Immature natural killer cell (primary cell): ENCODE results near the gene SEMA3A. TPM values are rescaled to one million over a fixed set of nuclear protein-coding genes. Genes with fewer than 3 reads are reported as not detected.

Experiments
- DNase-seq, 3 donors: peaks; one replicate each; pipeline ENCODE4 v3.0.0; 2022; ENCODE audit warnings: mixed read lengths in 1 of 3
- H3K27ac Mint-ChIP-seq, 6 donors: one replicate each; pipeline ENCODE4 v1.8.0; 2020; ENCODE audit warnings: mixed read lengths in 6 of 6, mild to moderate bottlenecking in 5 of 6, inconsistent platforms in 4 of 6, moderate library complexity in 3 of 6
- H3K27me3 Mint-ChIP-seq, 3 donors: one replicate each; pipeline ENCODE4 v1.8.0; 2020 to 2021; ENCODE audit warnings: low read depth in 3 of 3, mild to moderate bottlenecking in 3 of 3, mixed read lengths in 3 of 3, moderate library complexity in 3 of 3, inconsistent platforms in 1 of 3
- H3K36me3 Mint-ChIP-seq, 3 donors: one replicate each; pipeline ENCODE4 v1.8.0; 2020; ENCODE audit warnings: mixed read lengths in 3 of 3, inconsistent platforms in 2 of 3, mild to moderate bottlenecking in 2 of 3
- H3K4me1 Mint-ChIP-seq, 2 donors: one replicate each; pipeline ENCODE4 v1.8.0; 2020; ENCODE audit warnings: inconsistent platforms in 2 of 2, mild to moderate bottlenecking in 2 of 2, mixed read lengths in 2 of 2, moderate library complexity in 1 of 2
- H3K4me3 Mint-ChIP-seq, 5 donors: one replicate each; pipeline ENCODE4 v1.8.0; 2020; ENCODE audit warnings: mild to moderate bottlenecking in 5 of 5, mixed read lengths in 5 of 5, inconsistent platforms in 3 of 5, moderate library complexity in 3 of 5
- H3K9me3 Mint-ChIP-seq, 6 donors: one replicate each; pipeline ENCODE4 v1.8.0; 2020; ENCODE audit warnings: mild to moderate bottlenecking in 6 of 6, mixed read lengths in 6 of 6, inconsistent platforms in 4 of 6, moderate library complexity in 3 of 6
- polyA plus RNA-seq, 3 donors: library from polyadenylated mRNA; unstranded; fragments of 300-500 nt; fragmentation: Illumina TruSeq; gene quantifications; one replicate each; pipeline ENCODE4 v1.2.3, GENCODE V29; 2021

SEMA3A gene
- polyA plus RNA-seq, 3 donors from 2014 or later: 0.47 TPM; not detected in 2

DNA sequence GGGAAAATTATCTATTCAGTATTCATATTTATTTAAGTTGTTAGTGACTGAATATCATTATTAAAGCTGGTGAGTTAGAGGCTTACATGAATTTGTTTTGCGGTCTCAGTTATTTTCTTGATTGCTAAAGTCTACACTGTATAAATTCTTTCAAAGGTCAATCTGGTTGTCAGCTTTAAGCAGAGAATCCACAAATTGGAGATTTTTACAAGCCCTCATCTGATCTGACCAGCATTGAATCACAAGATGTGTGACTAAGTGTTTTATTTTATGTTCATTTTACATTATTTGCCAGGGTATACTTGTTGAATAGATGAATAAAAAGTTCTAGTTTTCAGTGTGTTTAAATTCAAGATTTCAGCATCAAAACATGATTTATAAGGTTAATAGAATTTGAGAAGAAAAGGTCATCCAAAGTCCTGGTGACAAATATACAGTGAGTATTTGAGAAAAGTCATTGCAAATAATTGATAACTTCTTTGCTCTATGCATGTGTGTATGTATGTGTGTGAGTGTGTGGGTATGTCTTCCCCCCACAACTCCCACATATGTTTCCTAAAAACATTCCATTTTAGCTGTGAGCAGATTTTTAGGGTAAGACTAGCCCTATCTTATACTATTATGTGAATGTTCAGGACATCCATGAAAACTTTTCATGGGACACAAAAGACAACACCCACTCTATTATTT is 4.4 kb downstream of the SEMA3A start:
- peaks cover 8 to 20% of the 10 kb centered on the region in 2 donors for H3K4me1 Mint-ChIP-seq
- no peak overlapping the region for H3K27ac Mint-ChIP-seq
- peaks cover 4 to 6% (median 6%) of the 10 kb centered on the region in 3 donors for H3K27me3 Mint-ChIP-seq
- no peak for DNase-seq
- H3K9me3 Mint-ChIP-seq: peaks cover 0 to 26% (median 3%) of the 10 kb centered on the region in 6 donors
- H3K36me3 Mint-ChIP-seq: no peaks in the 10 kb centered on the region
- H3K4me3 Mint-ChIP-seq: no peak overlapping the region

DNA sequence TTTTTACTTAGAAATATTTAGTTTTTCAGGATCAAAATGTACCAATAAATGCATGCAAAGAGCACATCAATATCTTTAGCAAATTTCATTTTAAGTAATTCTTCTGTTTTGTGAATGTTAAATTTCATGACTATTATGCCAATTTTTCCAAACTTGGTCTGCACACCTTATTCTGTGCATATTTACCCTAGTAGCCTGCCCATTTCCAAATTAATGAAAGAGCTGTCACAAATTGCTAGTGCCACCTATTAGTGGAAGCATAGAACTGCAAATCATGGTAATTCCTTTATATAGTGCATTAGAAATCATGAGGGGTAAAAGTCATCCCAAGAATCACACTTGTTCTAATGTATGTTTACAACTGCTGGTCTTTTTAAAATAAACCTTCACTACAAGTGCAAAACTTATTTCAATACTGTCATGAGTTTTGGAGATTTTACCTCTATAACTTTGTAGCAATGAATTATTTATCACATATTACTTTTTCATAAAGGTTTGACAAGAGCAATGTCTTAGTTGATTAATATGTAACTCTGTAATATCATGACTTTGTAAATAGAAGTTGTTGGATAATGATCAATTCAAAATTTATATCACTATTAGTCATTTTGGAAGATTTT is 5.7 kb downstream of the SEMA3A start:
- Mint-ChIP-seq H3K4me1 (peaks cover 0 to 8% of the 10 kb centered on the region in 2 donors), H3K27me3 (no peaks in the 10 kb centered on the region), H3K9me3 (peaks cover 0 to 25% (median 6%) of the 10 kb centered on the region in 6 donors), H3K36me3 (no peaks in the 10 kb centered on the region), H3K27ac (no peak overlapping the region), H3K4me3 (no peak overlapping the region)
- DNase-seq: no peak

DNA sequence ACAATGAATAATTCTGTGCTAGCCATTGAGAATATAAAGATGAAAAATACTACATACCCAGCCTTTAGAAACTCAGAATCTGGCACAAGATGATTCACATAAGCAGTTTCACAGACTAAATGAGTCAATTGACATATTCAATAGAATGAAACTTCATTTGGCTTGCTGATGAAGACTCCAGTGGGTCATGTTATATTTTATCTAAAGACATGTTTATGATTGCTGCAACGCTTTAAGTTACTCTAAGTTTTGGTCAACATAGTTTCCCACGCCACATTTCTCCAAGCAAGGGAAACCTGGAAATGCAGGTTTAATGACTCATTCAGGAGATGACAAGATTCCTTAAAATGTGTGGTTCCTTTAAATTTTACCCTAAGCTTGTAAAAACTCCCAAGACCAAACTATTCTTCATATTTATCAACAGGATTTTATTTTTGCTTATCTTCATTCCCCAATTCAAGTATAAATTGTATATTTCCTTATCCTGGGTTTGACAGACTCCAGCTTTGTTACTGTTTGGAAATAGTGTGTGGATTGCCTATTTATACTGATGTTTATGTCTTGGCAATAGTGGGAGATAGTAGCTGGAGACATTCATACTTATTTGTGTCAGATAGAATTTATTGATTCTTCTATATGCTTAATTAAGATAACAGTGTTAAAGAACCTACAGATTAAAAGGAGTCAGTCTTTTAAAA is 6.6 kb downstream of the SEMA3A start:
- no peaks in the 10 kb centered on the region for H3K27me3 Mint-ChIP-seq
- peaks cover 0 to 28% (median 6%) of the 10 kb centered on the region in 6 donors for H3K9me3 Mint-ChIP-seq
- no peak overlapping the region for H3K4me3 Mint-ChIP-seq
- H3K27ac Mint-ChIP-seq: no peak overlapping the region
- DNase-seq: no peak
- peaks cover 0 to 7% of the 10 kb centered on the region in 2 donors for H3K4me1 Mint-ChIP-seq
- no peaks in the 10 kb centered on the region for H3K36me3 Mint-ChIP-seq

DNA sequence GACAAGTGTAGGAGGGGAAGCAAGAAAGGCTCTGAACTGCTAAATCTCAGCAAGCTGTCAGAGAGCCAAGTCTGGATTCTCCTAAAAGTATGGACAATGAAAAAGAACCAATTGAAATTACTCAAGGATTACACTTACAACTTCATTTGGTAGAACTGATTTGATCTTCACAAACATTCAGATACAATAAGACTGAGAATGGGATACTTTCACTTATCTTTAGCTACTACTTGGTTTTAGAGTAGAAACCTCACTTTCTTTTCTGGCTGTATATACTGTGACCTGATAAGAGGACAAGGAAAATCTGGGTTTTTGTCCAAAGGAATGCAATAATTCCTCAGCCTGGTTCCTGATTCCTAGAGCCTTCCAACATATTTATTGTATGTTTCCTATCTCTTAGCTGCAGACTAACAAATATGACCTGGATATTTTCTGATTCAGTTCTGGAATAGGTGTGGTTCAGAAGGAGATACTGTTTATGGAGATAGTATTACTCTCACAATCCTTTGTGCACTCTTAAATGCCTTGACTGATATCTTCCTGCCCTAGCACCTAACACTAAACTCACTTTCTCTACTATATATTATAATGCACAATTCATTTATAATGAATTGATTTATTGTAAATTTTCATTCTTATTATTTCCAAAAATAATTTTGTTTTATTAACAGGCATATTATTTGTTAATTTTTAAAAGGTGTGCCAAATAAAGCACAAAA is 7.3 kb downstream of the SEMA3A start:
- no peak overlapping the region for H3K27ac Mint-ChIP-seq

DNA sequence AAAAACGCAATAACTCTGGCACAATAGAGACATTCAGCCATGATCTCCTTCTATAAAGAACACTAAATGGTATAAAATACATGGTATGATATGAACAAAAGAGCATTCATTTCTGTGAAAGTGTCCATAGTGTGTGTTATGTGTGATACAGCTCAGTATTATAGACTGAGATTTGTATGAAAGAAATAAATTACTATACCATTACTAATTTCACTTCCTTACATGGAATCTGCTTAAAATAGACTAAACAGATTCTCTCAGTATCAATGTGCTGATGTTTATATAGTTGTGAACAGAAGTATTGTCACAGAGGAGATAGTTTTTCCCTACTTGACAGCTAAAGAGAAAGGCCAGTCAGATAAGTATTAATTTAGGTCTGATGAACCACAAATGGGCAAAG is 10.8 kb downstream of the SEMA3A start:
- H3K27ac Mint-ChIP-seq: no peak overlapping the region
- peaks cover 0 to 44% (median 7%) of the 10 kb centered on the region in 6 donors for H3K9me3 Mint-ChIP-seq
- DNase-seq: no peak
- no peaks in the 10 kb centered on the region for H3K36me3 Mint-ChIP-seq
- no peak overlapping the region for H3K4me3 Mint-ChIP-seq
- no peaks in the 10 kb centered on the region for H3K27me3 Mint-ChIP-seq
- no peaks in the 10 kb centered on the region for H3K4me1 Mint-ChIP-seq

More for the DNA sequence above, 7.3 kb downstream of the SEMA3A start:
- Mint-ChIP-seq H3K36me3 (no peaks in the 10 kb centered on the region), H3K9me3 (peaks cover 0 to 33% (median 7%) of the 10 kb centered on the region in 6 donors), H3K4me3 (no peak overlapping the region), H3K4me1 (peaks cover 0 to 7% of the 10 kb centered on the region in 2 donors), H3K27me3 (no peaks in the 10 kb centered on the region)
- no peak for DNase-seq

DNA sequence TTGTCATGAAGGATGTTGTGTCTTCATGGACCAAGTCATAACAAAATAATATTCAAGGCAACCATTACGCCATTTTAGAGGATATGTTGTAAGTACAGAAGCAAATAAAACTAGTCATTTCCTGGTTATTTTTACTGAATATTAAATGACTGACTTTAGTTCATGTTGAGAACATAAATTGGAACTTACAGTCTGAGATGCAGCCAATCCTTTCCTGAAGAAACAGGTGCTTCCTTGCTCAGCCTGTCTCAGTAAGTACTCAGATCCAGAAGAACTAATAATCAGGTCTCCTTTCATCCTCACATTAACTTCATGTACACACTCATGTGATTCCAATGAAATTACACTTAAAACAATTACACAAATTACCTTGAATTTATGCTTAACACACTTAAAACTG is 12.3 kb downstream of the SEMA3A start:
- no peak for DNase-seq
- H3K9me3 Mint-ChIP-seq: peaks cover 0 to 38% (median 3%) of the 10 kb centered on the region in 6 donors
- no peaks in the 10 kb centered on the region for H3K4me1 Mint-ChIP-seq
- no peak overlapping the region for H3K27ac Mint-ChIP-seq
- H3K27me3 Mint-ChIP-seq: no peaks in the 10 kb centered on the region
- H3K4me3 Mint-ChIP-seq: no peak overlapping the region
- H3K36me3 Mint-ChIP-seq: no peaks in the 10 kb centered on the region

DNA sequence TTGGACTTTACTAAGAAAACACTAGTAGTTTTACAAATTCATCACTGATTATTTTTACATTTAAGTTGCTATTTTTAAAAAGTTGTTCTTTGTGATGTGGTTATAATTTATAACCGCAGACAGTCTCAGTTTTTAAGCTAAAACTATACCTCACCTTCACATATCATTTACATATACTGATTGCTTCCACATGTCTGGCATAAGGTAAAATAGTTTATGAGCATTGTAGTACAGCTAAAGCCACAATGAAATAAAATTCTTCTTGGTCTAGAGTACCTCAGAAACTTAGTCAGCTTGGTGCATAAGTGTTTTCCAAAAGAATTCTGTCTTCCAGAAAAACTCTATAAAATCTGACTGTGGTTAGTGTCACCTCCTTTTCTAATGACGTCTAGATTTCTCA is 13.0 kb downstream of the SEMA3A start:
- Mint-ChIP-seq H3K4me1 (no peaks in the 10 kb centered on the region), H3K4me3 (no peak overlapping the region), H3K27ac (no peak overlapping the region), H3K27me3 (no peaks in the 10 kb centered on the region), H3K9me3 (peaks cover 0 to 38% (median 2%) of the 10 kb centered on the region in 6 donors), H3K36me3 (no peaks in the 10 kb centered on the region)
- no peak for DNase-seq

DNA sequence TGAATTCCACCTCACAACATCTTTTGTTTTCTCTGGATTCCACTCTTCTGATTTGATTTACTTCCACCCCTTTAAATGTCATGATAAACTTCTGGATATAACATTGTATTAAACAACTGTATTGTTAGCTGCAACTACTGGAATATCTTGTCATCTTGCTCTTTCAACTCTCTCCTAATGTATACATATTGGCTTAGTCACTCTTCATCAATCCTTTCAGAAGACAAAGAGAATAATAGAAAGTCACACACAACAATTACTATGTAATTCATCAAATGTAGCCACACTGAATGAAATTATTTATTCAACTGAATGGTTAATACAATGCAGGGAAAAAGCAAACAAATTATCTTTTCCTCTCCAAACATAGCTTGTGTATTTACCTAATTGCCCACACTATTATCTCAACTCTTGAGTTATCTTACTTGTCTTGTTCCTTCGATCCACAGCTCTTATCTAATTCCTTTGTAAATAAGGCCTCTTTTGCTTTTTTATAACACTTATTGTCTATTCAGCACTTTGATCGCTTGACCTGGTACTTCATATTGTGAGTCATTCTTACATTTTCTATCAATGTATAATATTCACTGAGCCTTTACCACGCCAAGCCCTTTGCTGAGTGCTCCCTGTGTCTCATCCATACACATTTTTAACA is 16.7 kb downstream of the SEMA3A start:
- H3K4me3 Mint-ChIP-seq: no peak overlapping the region
- H3K36me3 Mint-ChIP-seq: no peaks in the 10 kb centered on the region

DNA sequence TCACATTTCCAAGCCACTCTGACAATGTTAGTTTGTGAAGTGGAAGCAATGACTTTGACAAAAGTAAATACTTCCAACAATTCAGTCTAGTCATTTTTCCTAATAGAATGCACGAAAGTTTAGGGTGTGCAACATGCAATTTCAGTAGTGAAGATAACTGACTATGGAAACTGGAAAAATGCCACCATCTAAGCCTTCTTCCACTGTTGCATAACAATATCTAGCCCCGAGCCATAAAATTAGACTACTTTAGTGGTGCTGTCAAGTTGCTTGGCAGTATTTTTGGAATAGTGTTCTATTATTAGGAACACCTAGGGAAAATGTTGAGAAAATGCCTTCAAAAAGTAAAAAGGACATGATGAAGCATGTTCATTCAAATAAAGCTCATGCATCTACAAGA is 17.9 kb downstream of the SEMA3A start:
- Mint-ChIP-seq H3K4me3 (no peak overlapping the region), H3K27ac (no peak overlapping the region), H3K27me3 (no peaks in the 10 kb centered on the region), H3K9me3 (peaks cover 0 to 11% (median under 1%) of the 10 kb centered on the region in 6 donors), H3K36me3 (no peaks in the 10 kb centered on the region), H3K4me1 (no peaks in the 10 kb centered on the region)
- no peak for DNase-seq

More for the DNA sequence above, 16.7 kb downstream of the SEMA3A start:
- peaks cover 0 to 19% (median 2%) of the 10 kb centered on the region in 6 donors for H3K9me3 Mint-ChIP-seq
- no peak overlapping the region for H3K27ac Mint-ChIP-seq
- no peak for DNase-seq
- H3K27me3 Mint-ChIP-seq: no peaks in the 10 kb centered on the region
- H3K4me1 Mint-ChIP-seq: no peaks in the 10 kb centered on the region

DNA sequence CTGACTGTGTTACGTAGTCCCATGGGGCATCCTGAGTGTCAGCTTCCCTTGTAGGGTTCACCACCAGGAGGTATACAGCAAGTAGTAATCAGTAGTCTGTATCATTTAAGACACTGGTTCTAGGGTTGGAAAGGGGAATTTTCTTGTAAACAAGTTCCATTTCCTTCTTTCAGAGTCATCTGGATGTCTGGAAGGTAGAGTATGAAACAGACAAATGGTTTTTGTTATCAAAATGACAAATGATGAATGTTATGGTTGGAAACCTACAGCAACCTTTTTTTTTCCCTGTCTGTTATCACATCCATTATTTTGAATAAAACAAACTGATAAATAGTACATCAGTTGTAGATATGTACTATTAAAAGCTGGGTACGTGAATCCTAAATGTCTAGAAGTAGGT is 19.1 kb downstream of the SEMA3A start:
- no peaks in the 10 kb centered on the region for H3K36me3 Mint-ChIP-seq
- H3K27me3 Mint-ChIP-seq: no peaks in the 10 kb centered on the region
- H3K4me1 Mint-ChIP-seq: no peaks in the 10 kb centered on the region
- peaks cover 0 to 10% (median 4%) of the 10 kb centered on the region in 6 donors for H3K9me3 Mint-ChIP-seq
- no peak overlapping the region for H3K4me3 Mint-ChIP-seq
- no peak overlapping the region for H3K27ac Mint-ChIP-seq
- DNase-seq: no peak

DNA sequence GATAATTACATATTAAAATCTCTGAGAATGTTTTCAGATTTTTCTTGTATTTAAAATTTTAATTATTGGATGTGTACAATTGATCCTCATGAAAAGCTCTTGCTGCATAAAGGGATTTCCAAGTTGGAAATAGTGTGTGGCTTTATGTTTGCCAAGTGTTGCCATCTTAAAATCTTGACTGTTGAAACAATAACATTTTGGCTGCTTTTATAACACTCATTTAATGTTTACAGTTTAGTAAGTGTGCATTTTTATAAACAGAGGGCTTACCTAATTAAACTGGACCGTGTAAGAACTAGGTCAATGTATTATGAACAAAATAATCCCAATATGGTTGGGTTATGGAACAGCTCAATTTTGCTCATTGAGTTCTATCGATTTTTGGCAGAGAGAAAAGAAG is 23.9 kb downstream of the SEMA3A start:
- Mint-ChIP-seq H3K27me3 (no peaks in the 10 kb centered on the region), H3K27ac (no peak overlapping the region), H3K36me3 (no peaks in the 10 kb centered on the region), H3K4me3 (no peak overlapping the region), H3K4me1 (no peaks in the 10 kb centered on the region), H3K9me3 (peaks cover 0 to 8% (median 5%) of the 10 kb centered on the region in 6 donors)
- DNase-seq: no peak

DNA sequence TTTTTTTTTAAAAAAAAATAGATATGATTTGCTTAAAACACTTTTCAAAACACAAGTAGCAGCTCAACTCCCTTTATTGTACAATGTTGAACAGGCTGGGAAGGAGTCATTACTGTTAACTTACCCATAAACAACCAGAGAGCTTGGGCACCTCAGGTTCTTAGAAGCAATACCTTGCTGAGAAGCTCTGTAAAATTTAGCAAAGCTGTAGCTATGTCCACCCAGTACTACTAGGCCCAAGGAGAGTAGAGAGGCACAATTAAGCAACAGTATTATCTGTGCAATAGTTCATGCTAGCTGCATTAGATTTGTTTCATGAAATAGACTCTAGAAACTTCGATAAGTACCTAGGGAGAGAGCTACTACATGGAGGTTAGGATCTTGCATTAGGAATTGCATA is 32.0 kb downstream of the SEMA3A start:
- H3K27me3 Mint-ChIP-seq: no peaks in the 10 kb centered on the region
- no peaks in the 10 kb centered on the region for H3K4me1 Mint-ChIP-seq
- H3K36me3 Mint-ChIP-seq: no peaks in the 10 kb centered on the region
- no peak overlapping the region for H3K27ac Mint-ChIP-seq
- DNase-seq: no peak
- H3K4me3 Mint-ChIP-seq: no peak overlapping the region
- H3K9me3 Mint-ChIP-seq: peaks cover 2 to 8% (median 5%) of the 10 kb centered on the region in 6 donors

DNA sequence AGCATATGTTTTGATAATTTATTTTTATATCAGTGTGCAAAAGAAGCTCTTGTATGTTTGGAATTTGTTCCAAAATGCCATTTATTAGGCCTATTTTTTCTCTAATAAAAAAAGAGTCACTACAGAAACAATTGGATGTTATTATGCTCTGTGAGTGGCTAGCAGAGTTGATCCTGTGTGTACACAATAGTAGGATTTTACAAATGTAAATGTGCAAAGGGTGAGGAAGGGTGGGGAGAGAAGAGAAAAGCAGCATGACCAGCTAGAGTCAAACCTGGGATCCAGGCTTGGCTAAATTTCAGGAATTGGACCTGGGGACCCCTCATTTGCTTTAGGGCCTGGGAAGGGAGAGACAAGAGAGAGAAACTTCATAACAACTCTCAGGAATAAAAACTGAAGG is 32.5 kb downstream of the SEMA3A start:
- Mint-ChIP-seq H3K9me3 (peaks cover 2 to 13% (median 5%) of the 10 kb centered on the region in 6 donors), H3K4me1 (no peaks in the 10 kb centered on the region), H3K36me3 (no peaks in the 10 kb centered on the region), H3K27me3 (no peaks in the 10 kb centered on the region), H3K4me3 (no peak overlapping the region), H3K27ac (no peak overlapping the region)
- DNase-seq: no peak
